Activated T-cell treated with anti-CD3 and anti-CD28 coated beads for 4 hours (primary cell): ENCODE measurements around the gene ALDH3B1.

Source experiments
- DNase-seq: peaks from one replicate; pipeline ENCODE4 v3.0.0-alpha.2; 2020

ALDH3B1 gene

GRCh38 chr11:68076371-68077042 is 66.4 kb downstream of the ALDH3B1 start:
- no peak for DNase-seq

GRCh38 chr11:68077617-68078582 is 67.8 kb downstream of the ALDH3B1 start:
- DNase-seq = no peak
